SK-N-SH (cell line): ENCODE measurements around the gene GADD45B. TPM values are rescaled to one million over a fixed set of nuclear protein-coding genes. Genes with fewer than 3 reads are reported as not detected.

ENCODE experiments used
- CTCF ChIA-PET: fragments of 300-600, 350-600 bp; formaldehyde crosslinking; extraction: SDS; loops from one replicate; lab custom pipeline; 2021; lab: Yijun Ruan, JAX
- POLR2A ChIA-PET: fragments of 350-600 bp; sonication (Branson Sonifier 250); formaldehyde crosslinking; extraction: SDS; loops from one replicate; lab custom pipeline; 2020; ENCODE audit warnings: antibody characterized with exemption, inconsistent platforms; lab: Yijun Ruan, JAX
- DNase-seq: peaks from one replicate; pipeline ENCODE4 v3.0.0; 2012
- H2AFZ ChIP-seq: fragments of 200-600 bp; sonication (generic); 2 replicates; pipeline ENCODE4 v1.8.1; 2016; ENCODE audit warnings: antibody characterized with exemption, mild to moderate bottlenecking, low read depth
- H3F3A ChIP-seq: fragments of 200-600 bp; sonication (generic); replicated peaks from 2 replicates; pipeline ENCODE3; 2016; ENCODE audit warnings: antibody characterized with exemption, mild to moderate bottlenecking; ENCODE audit not compliant: insufficient read depth
- H3K27ac ChIP-seq, 2 experiments: fragments of 200-500 bp in 1 of 2; fragments of 200-600 bp in 1 of 2; sonication (Bioruptor generic) in 1 of 2; sonication (generic), shearing (Covaris generic) in 1 of 2; 2 replicates each; pipeline versions ENCODE4 v1.5.1 to v1.6.1; 2014 to 2016; ENCODE audit warnings: low read depth in 2 of 2, inconsistent platforms in 1 of 2, low read length in 1 of 2, mild to moderate bottlenecking in 1 of 2, mixed read lengths in 1 of 2
- H3K27me3 ChIP-seq: fragments of 200-600 bp; sonication (generic), shearing (Covaris generic); 2 replicates; pipeline ENCODE4 v1.6.1; 2016; ENCODE audit warnings: mixed run types; ENCODE audit not compliant: insufficient read depth
- H3K36me3 ChIP-seq, 2 experiments: fragments of 200-500 bp in 1 of 2; fragments of 200-600 bp in 1 of 2; sonication (Bioruptor generic) in 1 of 2; sonication (generic) in 1 of 2; replicated peaks in 1 of 2; 2 replicates each; pipeline versions ENCODE3 to v1.5.1; 2014 to 2016; ENCODE audit warnings: low read length in 1 of 2, mild to moderate bottlenecking in 1 of 2; ENCODE audit not compliant: insufficient read depth in 2 of 2, control insufficient read depth in 1 of 2
- H3K4me1 ChIP-seq, 2 experiments: fragments of 200-500 bp in 1 of 2; fragments of 200-600 bp in 1 of 2; sonication (Bioruptor generic) in 1 of 2; sonication (generic), shearing (Covaris generic) in 1 of 2; 2 replicates each; pipeline versions ENCODE4 v1.5.1 to v1.6.1; 2014 to 2016; ENCODE audit warnings: low read depth in 1 of 2, low read length in 1 of 2, mixed run types in 1 of 2; ENCODE audit not compliant: insufficient read depth in 2 of 2, control insufficient read depth in 1 of 2
- H3K4me2 ChIP-seq: fragments of 200-600 bp; sonication (generic), shearing (Covaris generic); 2 replicates; pipeline ENCODE4 v1.6.1; 2017; ENCODE audit warnings: mixed run types
- H3K4me3 ChIP-seq, 2 experiments: fragments of 200-500 bp in 1 of 2; fragments of 200-600 bp in 1 of 2; sonication (Bioruptor generic) in 1 of 2; sonication (generic), shearing (Covaris generic) in 1 of 2; 2 replicates each; pipeline versions ENCODE4 v1.5.1 to v1.8.1; 2014 to 2016; ENCODE audit warnings: low read depth in 2 of 2, inconsistent platforms in 1 of 2, low read length in 1 of 2, mild to moderate bottlenecking in 1 of 2, mixed read lengths in 1 of 2, moderate library complexity in 1 of 2
- H3K79me2 ChIP-seq: fragments of 200-600 bp; sonication (generic); 2 replicates; pipeline ENCODE4 v1.8.1; 2017; ENCODE audit warnings: mild to moderate bottlenecking; ENCODE audit not compliant: insufficient read depth
- H3K9ac ChIP-seq: fragments of 200-600 bp; sonication (generic); 2 replicates; pipeline ENCODE4 v1.6.1; 2017; ENCODE audit warnings: mixed run types
- H3K9me2 ChIP-seq: fragments of 200-600 bp; sonication (generic); 2 replicates; pipeline ENCODE4 v1.6.1; 2017; ENCODE audit warnings: mixed run types
- H3K9me3 ChIP-seq: fragments of 200-600 bp; sonication (generic); 2 replicates; pipeline ENCODE4 v1.6.1; 2017; ENCODE audit warnings: mixed run types, mild to moderate bottlenecking, moderate library complexity
- H4K20me1 ChIP-seq: fragments of 200-600 bp; sonication (generic); 2 replicates; pipeline ENCODE4 v1.6.1; 2017; ENCODE audit warnings: mild to moderate bottlenecking, mixed run types; ENCODE audit not compliant: insufficient read depth
- CHD2 ChIP-seq: fragments of 150-350 bp; IDR thresholded peaks from 2 replicates; pipeline ENCODE4 v1.6.1; 2018; ENCODE audit warnings: low read length; ENCODE audit not compliant: partially characterized antibody
- ELF1 ChIP-seq: IDR thresholded peaks from 2 replicates; pipeline ENCODE4 v1.4.0; 2012
- EP300 ChIP-seq, 2 experiments: IDR thresholded peaks; 2 replicates each; pipeline versions ENCODE4 v1.4.0 to v1.6.1; 2012; ENCODE audit warnings: borderline replicate concordance in 1 of 2, low read depth in 1 of 2, low read length in 1 of 2
- EZH2phosphoT487 ChIP-seq: fragments of 200-600 bp; sonication (generic); IDR thresholded peaks from 2 replicates; pipeline ENCODE4 v1.6.1; 2017; ENCODE audit warnings: low read depth, mixed run types, mild to moderate bottlenecking, antibody characterized with exemption, moderate library complexity, borderline replicate concordance
- FOXJ3 ChIP-seq: sonication (generic); formaldehyde crosslinking; IDR thresholded peaks from 2 replicates; pipeline ENCODE4 v1.5.1; 2020; ENCODE audit warnings: mild to moderate bottlenecking, missing genetic modification reagents
- MXI1 ChIP-seq: IDR thresholded peaks from 2 replicates; pipeline ENCODE4 v1.6.1; 2012; ENCODE audit warnings: mild to moderate bottlenecking, low read depth, low read length, improper control_type of control experiment
- NFIC ChIP-seq: IDR thresholded peaks from 2 replicates; pipeline ENCODE4 v1.4.0; 2012; ENCODE audit warnings: borderline replicate concordance
- NRF1 ChIP-seq: IDR thresholded peaks from 2 replicates; pipeline ENCODE4 v1.6.1; 2012; ENCODE audit warnings: low read depth, mild to moderate bottlenecking, low read length
- RCOR1 ChIP-seq: fragments of 150-350 bp; IDR thresholded peaks from 2 replicates; pipeline ENCODE4 v1.6.1; 2017; ENCODE audit warnings: antibody characterized with exemption, low read length
- RFX5 ChIP-seq: IDR thresholded peaks from 2 replicates; pipeline ENCODE4 v1.6.1; 2012; ENCODE audit warnings: mild to moderate bottlenecking, improper control_type of control experiment, low read length
- SIN3A ChIP-seq: IDR thresholded peaks from 2 replicates; pipeline ENCODE4 v1.6.1; 2012; ENCODE audit warnings: low read depth, mild to moderate bottlenecking, low read length, moderate library complexity, borderline replicate concordance
- SMC3 ChIP-seq: IDR thresholded peaks from 2 replicates; pipeline ENCODE4 v1.6.1; 2012; ENCODE audit warnings: low read depth, low read length, improper control_type of control experiment
- TEAD4 ChIP-seq: IDR thresholded peaks from 2 replicates; pipeline ENCODE4 v1.4.0; 2012; ENCODE audit warnings: mild to moderate bottlenecking, borderline replicate concordance; ENCODE audit not compliant: insufficient read depth
- USF1 ChIP-seq: IDR thresholded peaks from 2 replicates; pipeline ENCODE4 v1.4.0; 2012; ENCODE audit warnings: low read depth, borderline replicate concordance
- ZBTB33 ChIP-seq: IDR thresholded peaks from 2 replicates; pipeline ENCODE4 v1.4.0; 2012; ENCODE audit warnings: low read depth, borderline replicate concordance
- WGBS: methylation state at CpG from one replicate; pipeline ENCODE4 v1.1.6; 2017; ENCODE audit warnings: low lambda C conversion rate; 5-methylcytosine and 5-hydroxymethylcytosine counted together
- polyA plus RNA-seq, 3 experiments: library from polyadenylated mRNA; depleted of rRNA; stranded (reverse); fragments of >200 nt; gene quantifications; 2 replicates each; pipeline ENCODE4 v1.2.3, GENCODE V29; 2012
- TF ChIP-seq, protein P1 (sequence below): fragments of 150-350 bp; IDR thresholded peaks from 2 replicates; pipeline ENCODE4 v1.6.1; 2017; ENCODE audit warnings: antibody characterized with exemption, low read length, low read depth, borderline replicate concordance
- TF ChIP-seq, protein P2 (sequence below): fragments of 200-600 bp; sonication (generic); IDR thresholded peaks from 2 replicates; pipeline ENCODE4 v1.6.1; 2017; ENCODE audit warnings: antibody characterized with exemption, mild to moderate bottlenecking, moderate library complexity
- TF ChIP-seq, protein P3 (sequence below): IDR thresholded peaks from 2 replicates; pipeline ENCODE4 v1.6.1; 2012; ENCODE audit warnings: mild to moderate bottlenecking, low read depth, low read length, moderate library complexity
- TF ChIP-seq, protein P4 (sequence below): IDR thresholded peaks from 2 replicates; pipeline ENCODE4; 2012

GADD45B gene
- polyA plus RNA-seq, 1 of the 3 experiments (the other 2 are of a cell fraction) = 67.6 TPM

DNA sequence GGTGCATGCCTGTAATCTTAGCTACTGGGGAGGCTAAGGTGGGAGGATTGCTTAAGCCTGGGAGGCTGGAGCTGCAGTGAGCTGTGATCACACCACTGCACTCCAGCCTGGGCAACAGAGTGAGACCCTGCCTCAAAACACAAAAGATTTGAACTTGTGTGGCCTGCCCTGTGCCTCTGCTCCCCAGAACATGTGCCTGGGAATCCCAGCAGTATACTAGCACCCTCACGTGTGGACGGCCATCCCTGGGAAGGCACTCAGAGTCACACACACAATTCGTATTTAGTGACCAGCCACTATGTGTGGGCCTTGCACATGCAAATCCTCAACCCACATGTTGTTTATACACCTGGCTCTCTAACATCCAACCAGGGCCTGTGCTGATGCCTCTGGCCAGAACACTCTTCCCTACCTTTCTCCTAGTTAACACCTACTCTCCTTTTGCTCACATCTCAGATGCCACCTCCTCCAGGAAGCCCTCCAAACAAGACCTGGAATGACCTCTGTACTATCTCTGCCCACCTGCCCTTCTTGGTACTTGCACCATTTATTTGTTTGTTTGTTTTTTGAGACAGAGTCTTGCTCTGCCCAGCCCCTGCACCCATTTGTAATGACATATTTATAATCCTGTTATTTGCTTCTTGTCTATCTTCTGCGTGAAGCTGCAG is 7.7 kb downstream of the GADD45B start:
- Histone ChIP-seq H3K4me3 (no peak overlapping the region), H3K36me3 (no peaks in the 10 kb centered on the region), H2AFZ (no peak overlapping the region), H3K27me3 (no peaks in the 10 kb centered on the region), H3K4me2 (no peak overlapping the region), H3K9me2 (no peaks in the 10 kb centered on the region), H3F3A (peaks cover 25% of the 10 kb centered on the region), H3K27ac (no peak overlapping the region), H3K79me2 (peaks cover 8% of the 10 kb centered on the region), H3K4me1 (peaks cover under 1 to 6% of the 10 kb centered on the region in 2 experiments; a peak in 1 of 4 replicates)
- no peak for DNase-seq
- WGBS = 7% methylated on average over 3 of the region's 4 CpGs
- TF ChIP-seq EP300 (IDR thresholded peaks at IDR 0.05; ENCODE audit: borderline replicate concordance in 1 of 2, low read depth in 1 of 2, low read length in 1 of 2) = no peak
- TF ChIP-seq USF1 = no peak
- TF ChIP-seq, protein P1, sequence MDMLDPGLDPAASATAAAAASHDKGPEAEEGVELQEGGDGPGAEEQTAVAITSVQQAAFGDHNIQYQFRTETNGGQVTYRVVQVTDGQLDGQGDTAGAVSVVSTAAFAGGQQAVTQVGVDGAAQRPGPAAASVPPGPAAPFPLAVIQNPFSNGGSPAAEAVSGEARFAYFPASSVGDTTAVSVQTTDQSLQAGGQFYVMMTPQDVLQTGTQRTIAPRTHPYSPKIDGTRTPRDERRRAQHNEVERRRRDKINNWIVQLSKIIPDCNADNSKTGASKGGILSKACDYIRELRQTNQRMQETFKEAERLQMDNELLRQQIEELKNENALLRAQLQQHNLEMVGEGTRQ = no peak
- TF ChIP-seq NRF1 = no peak
- no peak for TF ChIP-seq MXI1
- TF ChIP-seq FOXJ3 (CRISPR knock-in tag) = no peak
- no peak for TF ChIP-seq NFIC
- no peak for TF ChIP-seq SIN3A
- TF ChIP-seq SMC3 = no peak
- TF ChIP-seq ZBTB33 = no peak
- TF ChIP-seq RFX5 = no peak
- TF ChIP-seq, protein P2, sequence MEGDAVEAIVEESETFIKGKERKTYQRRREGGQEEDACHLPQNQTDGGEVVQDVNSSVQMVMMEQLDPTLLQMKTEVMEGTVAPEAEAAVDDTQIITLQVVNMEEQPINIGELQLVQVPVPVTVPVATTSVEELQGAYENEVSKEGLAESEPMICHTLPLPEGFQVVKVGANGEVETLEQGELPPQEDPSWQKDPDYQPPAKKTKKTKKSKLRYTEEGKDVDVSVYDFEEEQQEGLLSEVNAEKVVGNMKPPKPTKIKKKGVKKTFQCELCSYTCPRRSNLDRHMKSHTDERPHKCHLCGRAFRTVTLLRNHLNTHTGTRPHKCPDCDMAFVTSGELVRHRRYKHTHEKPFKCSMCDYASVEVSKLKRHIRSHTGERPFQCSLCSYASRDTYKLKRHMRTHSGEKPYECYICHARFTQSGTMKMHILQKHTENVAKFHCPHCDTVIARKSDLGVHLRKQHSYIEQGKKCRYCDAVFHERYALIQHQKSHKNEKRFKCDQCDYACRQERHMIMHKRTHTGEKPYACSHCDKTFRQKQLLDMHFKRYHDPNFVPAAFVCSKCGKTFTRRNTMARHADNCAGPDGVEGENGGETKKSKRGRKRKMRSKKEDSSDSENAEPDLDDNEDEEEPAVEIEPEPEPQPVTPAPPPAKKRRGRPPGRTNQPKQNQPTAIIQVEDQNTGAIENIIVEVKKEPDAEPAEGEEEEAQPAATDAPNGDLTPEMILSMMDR = no peak
- TF ChIP-seq TEAD4 = no peak
- TF ChIP-seq, protein P3, sequence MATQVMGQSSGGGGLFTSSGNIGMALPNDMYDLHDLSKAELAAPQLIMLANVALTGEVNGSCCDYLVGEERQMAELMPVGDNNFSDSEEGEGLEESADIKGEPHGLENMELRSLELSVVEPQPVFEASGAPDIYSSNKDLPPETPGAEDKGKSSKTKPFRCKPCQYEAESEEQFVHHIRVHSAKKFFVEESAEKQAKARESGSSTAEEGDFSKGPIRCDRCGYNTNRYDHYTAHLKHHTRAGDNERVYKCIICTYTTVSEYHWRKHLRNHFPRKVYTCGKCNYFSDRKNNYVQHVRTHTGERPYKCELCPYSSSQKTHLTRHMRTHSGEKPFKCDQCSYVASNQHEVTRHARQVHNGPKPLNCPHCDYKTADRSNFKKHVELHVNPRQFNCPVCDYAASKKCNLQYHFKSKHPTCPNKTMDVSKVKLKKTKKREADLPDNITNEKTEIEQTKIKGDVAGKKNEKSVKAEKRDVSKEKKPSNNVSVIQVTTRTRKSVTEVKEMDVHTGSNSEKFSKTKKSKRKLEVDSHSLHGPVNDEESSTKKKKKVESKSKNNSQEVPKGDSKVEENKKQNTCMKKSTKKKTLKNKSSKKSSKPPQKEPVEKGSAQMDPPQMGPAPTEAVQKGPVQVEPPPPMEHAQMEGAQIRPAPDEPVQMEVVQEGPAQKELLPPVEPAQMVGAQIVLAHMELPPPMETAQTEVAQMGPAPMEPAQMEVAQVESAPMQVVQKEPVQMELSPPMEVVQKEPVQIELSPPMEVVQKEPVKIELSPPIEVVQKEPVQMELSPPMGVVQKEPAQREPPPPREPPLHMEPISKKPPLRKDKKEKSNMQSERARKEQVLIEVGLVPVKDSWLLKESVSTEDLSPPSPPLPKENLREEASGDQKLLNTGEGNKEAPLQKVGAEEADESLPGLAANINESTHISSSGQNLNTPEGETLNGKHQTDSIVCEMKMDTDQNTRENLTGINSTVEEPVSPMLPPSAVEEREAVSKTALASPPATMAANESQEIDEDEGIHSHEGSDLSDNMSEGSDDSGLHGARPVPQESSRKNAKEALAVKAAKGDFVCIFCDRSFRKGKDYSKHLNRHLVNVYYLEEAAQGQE = no peak
- no peak for TF ChIP-seq EZH2phosphoT487
- TF ChIP-seq ELF1 = no peak
- no peak for TF ChIP-seq CHD2
- TF ChIP-seq RCOR1 = no peak
- TF ChIP-seq, protein P4, sequence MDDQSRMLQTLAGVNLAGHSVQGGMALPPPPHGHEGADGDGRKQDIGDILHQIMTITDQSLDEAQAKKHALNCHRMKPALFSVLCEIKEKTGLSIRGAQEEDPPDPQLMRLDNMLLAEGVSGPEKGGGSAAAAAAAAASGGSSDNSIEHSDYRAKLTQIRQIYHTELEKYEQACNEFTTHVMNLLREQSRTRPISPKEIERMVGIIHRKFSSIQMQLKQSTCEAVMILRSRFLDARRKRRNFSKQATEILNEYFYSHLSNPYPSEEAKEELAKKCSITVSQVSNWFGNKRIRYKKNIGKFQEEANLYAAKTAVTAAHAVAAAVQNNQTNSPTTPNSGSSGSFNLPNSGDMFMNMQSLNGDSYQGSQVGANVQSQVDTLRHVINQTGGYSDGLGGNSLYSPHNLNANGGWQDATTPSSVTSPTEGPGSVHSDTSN = no peak
- TF ChIP-seq, all 33 proteins: peak for 0
- CTCF ChIA-PET = interaction anchor here (0.6 to 1.2 kb wide), 2 partner anchors 154 to 165 kb away, joined by 3 read pairs; no protein-coding TSS in a partner anchor
- Histone ChIP-seq H3K9ac (no peak overlapping the region), H4K20me1 (0 out of 2 replicates have a peak, but pooled peaks cover 5% of the 10 kb centered on the region), H3K9me3 (peaks cover 5% of the 10 kb centered on the region; the same call in 1 of the 2 replicates)
- POLR2A ChIA-PET = interaction anchor here (1.2 kb wide), 1 partner anchor 7 kb away, joined by 5 read pairs; the partner anchor contains the start of gene GADD45B
